Uterus (tissue), 4 donors: ENCODE measurements around the gene LEF1. TPM values are rescaled to one million over a fixed set of nuclear protein-coding genes. Genes with fewer than 3 reads are reported as not detected.

ENCODE experiments used
- DNase-seq, 2 donors: peaks; one replicate each; pipeline ENCODE4 v3.0.0-alpha.2; 2019 to 2020
- H3K27ac ChIP-seq, 2 donors: fragments of 200-600 bp; sonication (generic); 1 replicate in 1 of 2; 2 replicates in 1 of 2; pipeline ENCODE4 v1.5.1; 2016 to 2018
- H3K27me3 ChIP-seq, 2 donors: fragments of 200-600 bp; sonication (generic); one replicate each; pipeline ENCODE4 v1.5.1; 2018 to 2019; ENCODE audit warnings: control low read depth in 1 of 2
- H3K36me3 ChIP-seq, 2 donors: fragments of 200-600 bp; sonication (generic); one replicate each; pipeline ENCODE4 v1.5.1; 2019; ENCODE audit warnings: control low read depth in 1 of 2
- H3K4me1 ChIP-seq, 2 donors: fragments of 200-600 bp; sonication (generic); one replicate each; pipeline ENCODE4 v1.5.1; 2018 to 2019; ENCODE audit warnings: control low read depth in 1 of 2
- H3K4me3 ChIP-seq, 2 donors: fragments of 200-600 bp; sonication (generic); 1 replicate in 1 of 2; 2 replicates in 1 of 2; pipeline ENCODE4 v1.5.1; 2018 to 2019; ENCODE audit warnings: mild to moderate bottlenecking in 1 of 2
- H3K9me3 ChIP-seq, 2 donors: fragments of 200-600 bp; sonication (generic); one replicate each; pipeline ENCODE4 v1.5.1; 2019; ENCODE audit warnings: control low read depth in 1 of 2
- CTCF ChIP-seq, 4 experiments: fragments of 200-600 bp in 2 of 4; fragments of 450-650 bp in 2 of 4; sonication (generic) in 2 of 4; IDR thresholded peaks; one replicate each; pipeline ENCODE4 v1.5.1; 2016 to 2019; ENCODE audit warnings: antibody characterized with exemption in 4 of 4, mild to moderate bottlenecking in 2 of 4, moderate library complexity in 1 of 4
- POLR2A ChIP-seq, 2 donors: fragments of 450-650 bp; IDR thresholded peaks; one replicate each; pipeline ENCODE4 v1.6.1; 2016; ENCODE audit warnings: antibody characterized with exemption in 2 of 2, mild to moderate bottlenecking in 1 of 2, moderate library complexity in 1 of 2
- intact Hi-C: fragments of 100-400 bp; cut with DNase I; formaldehyde crosslinking; loops from one replicate; pipeline ENCODE4 v1.15.1; 2023; ENCODE audit warnings: low total_unique reads
- total RNA-seq, 4 donors: library from RNA; depleted of rRNA in 3 of 4; stranded (reverse); fragments of >200 nt in 3 of 4; gene quantifications; one replicate each; pipeline versions ENCODE4 v1.1.0 to v1.2.4, GENCODE V29; 2014 to 2023
- donor health status: DM: yes; HTN: yes; CAD: no.

Gene LEF1
- total RNA-seq, result 10 to 100 TPM; 27.4 to 49.7 (median 43.7) TPM

GRCh38 chr4:108168671-108169523 lies at the start of gene LEF1:
LEF1 (minus strand) TSS chr4:108168932; CDS start chr4:108167767, 1,165 bp downstream.
- Histone ChIP-seq H3K4me3 (peak within 1 kb of the TSS; percentile 36 to 46), H3K4me1 (no peaks in the 10 kb centered on the region), H3K36me3 (no peaks in the 10 kb centered on the region), H3K27ac (peak within 1 kb of the TSS; percentile 11 to 45), H3K9me3 (no peaks in the 10 kb centered on the region), H3K27me3 (peaks cover 14 to 58% of the 10 kb centered on the region in 2 donors)
- intact Hi-C loops, result no loop called here
- no peak for DNase-seq
- TF ChIP-seq CTCF (IDR thresholded peaks at IDR 0.05) (no peak), POLR2A (IDR thresholded peaks at IDR 0.05) (peak in 1 of 2 donors; percentile 64)

GRCh38 chr4:108216510-108216909 lies 47.8 kb upstream of the LEF1 start:
- TF ChIP-seq CTCF (IDR thresholded peaks at IDR 0.05) (no peak), POLR2A (IDR thresholded peaks at IDR 0.05) (no peak)
- no peak for DNase-seq
- no peaks in the 10 kb centered on the region for H3K27me3 ChIP-seq
- no peaks in the 10 kb centered on the region for H3K9me3 ChIP-seq
- no peak overlapping the region for H3K4me3 ChIP-seq
- H3K36me3 ChIP-seq, result no peaks in the 10 kb centered on the region
- H3K4me1 ChIP-seq, result no peaks in the 10 kb centered on the region
- no peak overlapping the region for H3K27ac ChIP-seq
- intact Hi-C loops, result no loop called here

GRCh38 chr4:108215055-108215454 lies 46.3 kb upstream of the LEF1 start:
- TF ChIP-seq CTCF (IDR thresholded peaks at IDR 0.05), result no peak
- TF ChIP-seq POLR2A (IDR thresholded peaks at IDR 0.05), result no peak
- H3K27me3 ChIP-seq, result no peaks in the 10 kb centered on the region
- no peak overlapping the region for H3K4me3 ChIP-seq
- H3K27ac ChIP-seq, result no peak overlapping the region
- no peak for DNase-seq
- H3K4me1 ChIP-seq, result no peaks in the 10 kb centered on the region
- no peaks in the 10 kb centered on the region for H3K36me3 ChIP-seq
- no peaks in the 10 kb centered on the region for H3K9me3 ChIP-seq
- intact Hi-C loops, result no loop called here

GRCh38 chr4:108213723-108214122 lies 45.0 kb upstream of the LEF1 start:
- no peaks in the 10 kb centered on the region for H3K9me3 ChIP-seq
- no peaks in the 10 kb centered on the region for H3K4me1 ChIP-seq
- no peak for DNase-seq
- no peak for TF ChIP-seq CTCF (IDR thresholded peaks at IDR 0.05)
- TF ChIP-seq POLR2A (IDR thresholded peaks at IDR 0.05), result no peak
- H3K4me3 ChIP-seq, result no peak overlapping the region
- H3K36me3 ChIP-seq, result no peaks in the 10 kb centered on the region
- no peaks in the 10 kb centered on the region for H3K27me3 ChIP-seq
- intact Hi-C loops, result no loop called here
- no peak overlapping the region for H3K27ac ChIP-seq

- H3K9me3 ChIP-seq, result no peaks in the 10 kb centered on the region
Measured at GRCh38 chr4:108213308-108213707, 44.6 kb upstream of the LEF1 start.

More at GRCh38 chr4:108213308-108213707, 44.6 kb upstream of the LEF1 start:
- no peaks in the 10 kb centered on the region for H3K36me3 ChIP-seq
- H3K27ac ChIP-seq, result no peak overlapping the region
- no peaks in the 10 kb centered on the region for H3K27me3 ChIP-seq
- DNase-seq, result no peak
- TF ChIP-seq POLR2A (IDR thresholded peaks at IDR 0.05), result no peak
- TF ChIP-seq CTCF (IDR thresholded peaks at IDR 0.05), result no peak
- no peak overlapping the region for H3K4me3 ChIP-seq
- intact Hi-C loops, result no loop called here
- no peaks in the 10 kb centered on the region for H3K4me1 ChIP-seq
